GM12864 (cell line): Measurements from ENCODE around the gene PTPRD.

ENCODE experiments used
- DNase-seq: peaks from one replicate; pipeline ENCODE4 v3.0.0-alpha.2; 2011; ENCODE audit warnings: low read depth
- H3K4me3 ChIP-seq: 2 replicates; pipeline ENCODE4 v1.5.1; 2011; ENCODE audit warnings: mild to moderate bottlenecking, low read depth, low read length, control low read depth
- CTCF ChIP-seq: IDR thresholded peaks from 2 replicates; pipeline ENCODE4 v1.5.1; 2011; ENCODE audit warnings: low read depth, mild to moderate bottlenecking, moderate library complexity, low read length, control low read depth, inconsistent platforms; ENCODE audit errors: missing control alignments

Gene PTPRD

GRCh38 chr9:10260501-10260900 lies 352.3 kb downstream of the PTPRD start:
- TF ChIP-seq CTCF: no peak
- DNase-seq: no peak
- H3K4me3 ChIP-seq: no peak overlapping the region

GRCh38 chr9:10259668-10260067 lies 353.1 kb downstream of the PTPRD start:
- no peak for DNase-seq
- H3K4me3 ChIP-seq: no peak overlapping the region
- no peak for TF ChIP-seq CTCF

GRCh38 chr9:10255758-10256157 lies 357.0 kb downstream of the PTPRD start:
- TF ChIP-seq CTCF: no peak
- DNase-seq: no peak

GRCh38 chr9:10254338-10254737 lies 358.5 kb downstream of the PTPRD start:
- TF ChIP-seq CTCF: no peak
- DNase-seq: no peak

More at GRCh38 chr9:10255758-10256157, 357.0 kb downstream of the PTPRD start:
- H3K4me3 ChIP-seq: no peak overlapping the region

GRCh38 chr9:10253341-10253740 lies 359.5 kb downstream of the PTPRD start:
- no peak for DNase-seq
- no peak overlapping the region for H3K4me3 ChIP-seq
- TF ChIP-seq CTCF: no peak

More at GRCh38 chr9:10254338-10254737, 358.5 kb downstream of the PTPRD start:
- no peak overlapping the region for H3K4me3 ChIP-seq

GRCh38 chr9:10252174-10252573 lies 360.6 kb downstream of the PTPRD start:
- H3K4me3 ChIP-seq: no peak overlapping the region
- TF ChIP-seq CTCF: no peak
- no peak for DNase-seq

GRCh38 chr9:10251490-10251889 lies 361.3 kb downstream of the PTPRD start:
- no peak for TF ChIP-seq CTCF
- DNase-seq: no peak
- H3K4me3 ChIP-seq: no peak overlapping the region
